Activated T-cell treated with anti-CD3 and anti-CD28 coated beads for 48 hours (primary cell): Measurements from ENCODE around the gene ACOX1.

Source experiments
- DNase-seq: peaks from one replicate; pipeline ENCODE4 v3.0.0-alpha.2; 2020; ENCODE audit warnings: low read depth

The ACOX1 gene

DNA sequence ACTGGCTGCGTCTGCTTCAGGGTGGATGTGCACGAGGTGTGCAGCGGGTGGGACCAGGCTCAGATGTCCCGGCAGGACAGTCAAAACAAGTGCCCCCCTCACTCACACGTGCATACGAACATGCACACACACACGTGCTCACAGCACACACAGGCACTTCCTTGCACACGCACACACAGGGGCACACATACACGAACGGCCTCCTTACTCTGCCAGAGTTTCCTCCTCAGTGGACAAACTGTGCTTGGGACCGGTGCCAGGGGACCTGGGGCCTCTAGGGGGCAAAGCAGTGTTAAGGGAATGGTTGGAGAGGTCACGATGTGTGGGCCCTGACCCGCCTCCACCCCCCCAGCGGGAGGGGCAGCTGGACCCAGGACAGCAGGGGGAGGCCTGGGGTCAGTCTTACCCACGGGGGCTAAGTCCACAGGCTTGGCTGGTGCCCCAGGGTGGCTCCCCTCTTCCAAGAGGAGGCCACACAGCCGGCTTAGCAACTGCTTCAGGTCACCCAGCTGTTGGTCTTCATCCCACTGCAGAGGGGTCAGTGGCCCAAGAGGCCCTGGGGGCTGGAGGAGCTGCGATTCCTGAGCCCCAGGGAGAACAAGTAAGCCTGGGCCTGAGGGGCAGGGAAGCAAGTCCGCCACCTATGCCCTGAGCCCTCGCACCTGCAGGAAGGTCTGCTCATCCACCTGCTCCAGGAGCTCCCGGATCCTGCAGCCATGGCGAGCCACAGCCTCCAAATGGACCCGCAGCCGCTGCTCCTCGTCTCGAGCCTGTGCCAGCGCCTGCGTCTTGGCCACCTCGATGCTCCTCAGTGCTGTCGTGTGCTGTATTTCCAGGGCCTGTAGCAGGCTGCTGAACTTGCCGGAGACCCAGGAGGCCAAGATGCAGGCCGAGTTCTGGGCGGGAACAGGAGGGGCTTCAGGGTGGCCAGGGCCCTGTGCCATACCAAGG, 87.1 kb downstream of the ACOX1 start:
- DNase-seq: no peak
